MM.1S (cell line): ENCODE measurements around the gene TTLL4.

Experiments used
- DNase-seq: peaks from one replicate; pipeline ENCODE4 v3.0.0-alpha.2; 2015
- H2AFZ ChIP-seq: fragments of 300-600 bp; sonication (generic); 2 replicates; pipeline ENCODE4 v1.6.0; 2016; ENCODE audit warnings: antibody characterized with exemption, low read length
- H3F3A ChIP-seq: fragments of 300-600 bp; sonication (generic); 2 replicates; pipeline ENCODE4 v1.6.1; 2016; ENCODE audit warnings: mild to moderate bottlenecking, antibody characterized with exemption, low read length, moderate library complexity, mixed read lengths; ENCODE audit not compliant: insufficient read depth
- H3K27ac ChIP-seq: fragments of 300-600 bp; sonication (generic); 2 replicates; pipeline ENCODE4 v1.5.1; 2016; ENCODE audit warnings: mild to moderate bottlenecking, low read length
- H3K27me3 ChIP-seq: fragments of 300-600 bp; sonication (generic); replicated peaks from 2 replicates; pipeline ENCODE4 v1.6.0; 2016; ENCODE audit warnings: low read length; ENCODE audit not compliant: insufficient read depth
- H3K36me3 ChIP-seq: fragments of 300-600 bp; sonication (generic); replicated peaks from 2 replicates; pipeline ENCODE4 v1.6.1; 2016; ENCODE audit warnings: mild to moderate bottlenecking, low read length, mixed read lengths; ENCODE audit not compliant: insufficient read depth
- H3K4me1 ChIP-seq: fragments of 300-600 bp; sonication (generic); 2 replicates; pipeline ENCODE4 v1.6.1; 2016; ENCODE audit warnings: low read length, mixed read lengths
- H3K4me2 ChIP-seq: fragments of 300-600 bp; sonication (generic); 2 replicates; pipeline ENCODE4 v1.6.0; 2016; ENCODE audit warnings: low read depth, low read length
- H3K4me3 ChIP-seq: fragments of 300-600 bp; sonication (generic); 2 replicates; pipeline ENCODE4 v1.5.1; 2016; ENCODE audit warnings: low read length, mixed read lengths
- H3K79me2 ChIP-seq: fragments of 300-600 bp; sonication (generic); 2 replicates; pipeline ENCODE4 v1.6.1; 2016; ENCODE audit warnings: mixed run types, low read length, mixed read lengths
- H3K9ac ChIP-seq: fragments of 300-600 bp; sonication (generic); 2 replicates; pipeline ENCODE4 v1.6.1; 2016; ENCODE audit warnings: low read length, mixed read lengths
- H3K9me2 ChIP-seq: fragments of 300-600 bp; sonication (generic); replicated peaks from 2 replicates; pipeline ENCODE4 v1.6.1; 2016; ENCODE audit warnings: mild to moderate bottlenecking, low read length, mixed read lengths; ENCODE audit not compliant: insufficient read depth
- H3K9me3 ChIP-seq: fragments of 300-600 bp; sonication (generic); replicated peaks from 2 replicates; pipeline ENCODE4 v1.6.1; 2016; ENCODE audit warnings: mild to moderate bottlenecking, low read length, mixed read lengths; ENCODE audit not compliant: insufficient read depth
- H4K20me1 ChIP-seq: fragments of 300-600 bp; sonication (generic); 2 replicates; pipeline ENCODE4 v1.6.1; 2016; ENCODE audit warnings: mild to moderate bottlenecking, low read length, moderate library complexity, mixed read lengths; ENCODE audit not compliant: insufficient read depth
- CTCF ChIP-seq: fragments of 300-600 bp; sonication (generic); IDR thresholded peaks from 2 replicates; pipeline ENCODE4 v1.5.1; 2016; ENCODE audit warnings: antibody characterized with exemption, low read length, mixed read lengths
- EZH2 ChIP-seq: fragments of 300-600 bp; sonication (generic); optimal IDR thresholded peaks from 2 replicates; pipeline ENCODE3; 2017; ENCODE audit warnings: low read depth, mild to moderate bottlenecking, antibody characterized with exemption, low read length, mixed read lengths
- EZH2phosphoT487 ChIP-seq: fragments of 300-600 bp; sonication (generic); IDR thresholded peaks from 2 replicates; pipeline ENCODE4 v1.6.1; 2018; ENCODE audit warnings: antibody characterized with exemption, low read length

TTLL4 gene

GRCh38 chr2:218733171-218734021 is 22.8 kb downstream of the TTLL4 start:
- Histone ChIP-seq H3F3A (0 out of 2 replicates have a peak, but pooled peaks cover 4% of the 10 kb centered on the region), H3K4me2 (peak overlapping the region; percentile 3; the same call in 1 of the 2 replicates), H3K4me3 (no peak overlapping the region), H4K20me1 (no peaks in the 10 kb centered on the region), H3K27ac (peak overlapping the region; percentile 27; the same call in 1 of the 2 replicates), H3K9me3 (no peaks in the 10 kb centered on the region), H2AFZ (no peak overlapping the region), H3K4me1 (peaks cover 24% of the 10 kb centered on the region), H3K36me3 (peaks cover 3% of the 10 kb centered on the region; the same call in 1 of the 2 replicates), H3K9me2 (no peaks in the 10 kb centered on the region), H3K9ac (no peak overlapping the region), H3K27me3 (no peaks in the 10 kb centered on the region), H3K79me2 (peaks cover 83% of the 10 kb centered on the region)
- peak; percentile 59 for DNase-seq
- TF ChIP-seq CTCF (no peak), EZH2 (no peak), EZH2phosphoT487 (no peak)

- H3K9ac ChIP-seq: no peak overlapping the region
- 0 out of 2 replicates have a peak, but pooled peaks cover 4% of the 10 kb centered on the region for H3F3A ChIP-seq
- peak overlapping the region; percentile 27; the same call in 1 of the 2 replicates for H3K27ac ChIP-seq
- TF ChIP-seq EZH2: no peak
- TF ChIP-seq CTCF: no peak
- TF ChIP-seq EZH2phosphoT487: no peak
- H3K4me1 ChIP-seq: peaks cover 24% of the 10 kb centered on the region
- no peaks in the 10 kb centered on the region for H3K27me3 ChIP-seq
- no peak overlapping the region for H3K4me3 ChIP-seq
- peaks cover 80% of the 10 kb centered on the region for H3K79me2 ChIP-seq
- H2AFZ ChIP-seq: no peak overlapping the region
- no peaks in the 10 kb centered on the region for H3K9me2 ChIP-seq
- H3K36me3 ChIP-seq: peaks cover 3% of the 10 kb centered on the region; the same call in 1 of the 2 replicates
- H4K20me1 ChIP-seq: no peaks in the 10 kb centered on the region
- DNase-seq: no peak
- H3K4me2 ChIP-seq: 0 out of 2 replicates have a peak overlapping the region, but pooled peaks have one; percentile 1
- no peaks in the 10 kb centered on the region for H3K9me3 ChIP-seq
These were observed 23.7 kb downstream of the TTLL4 start for GRCh38 chr2:218734190-218734975.

GRCh38 chr2:218736531-218736930 is 25.9 kb downstream of the TTLL4 start:
- Histone ChIP-seq H3K4me1 (peaks cover 24% of the 10 kb centered on the region), H3K27me3 (no peaks in the 10 kb centered on the region), H3K4me3 (no peak overlapping the region), H3K9me2 (no peaks in the 10 kb centered on the region), H3K27ac (no peak overlapping the region), H3F3A (0 out of 2 replicates have a peak, but pooled peaks cover 4% of the 10 kb centered on the region), H3K36me3 (peaks cover 3% of the 10 kb centered on the region; the same call in 1 of the 2 replicates), H3K4me2 (no peak overlapping the region), H2AFZ (no peak overlapping the region), H3K9ac (no peak overlapping the region), H3K79me2 (peaks cover 70% of the 10 kb centered on the region), H4K20me1 (no peaks in the 10 kb centered on the region), H3K9me3 (no peaks in the 10 kb centered on the region)
- TF ChIP-seq EZH2 (no peak), CTCF (no peak), EZH2phosphoT487 (no peak)
- DNase-seq: no peak
